ENCODE results near the gene ZNF831.
A peak's percentile ranks its signal among the peaks of the same experiment; 100 is the strongest.

Gene ZNF831

DNA sequence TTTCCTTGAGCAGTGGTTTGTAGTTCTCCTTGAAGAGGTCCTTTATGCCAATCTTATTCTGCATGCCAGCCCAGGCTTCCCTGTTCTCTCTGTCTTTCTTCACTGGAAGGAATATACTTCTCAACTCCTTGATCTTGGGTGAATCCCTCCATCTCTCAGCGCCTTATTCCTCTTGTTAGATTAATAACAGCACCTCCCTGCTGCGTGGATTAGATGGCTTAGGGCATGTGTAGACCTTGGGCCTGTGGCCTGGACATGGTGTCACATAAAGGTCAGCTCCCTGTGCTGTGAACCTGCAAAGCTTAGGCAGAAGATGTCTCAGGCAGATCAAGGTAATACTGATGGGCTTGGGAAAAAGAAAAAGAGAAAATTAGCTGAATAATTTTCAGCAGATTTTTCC, 18.3 kb downstream of the ZNF831 start:
- no peak for DNase-seq (ENCODE audit: low read depth)

DNA sequence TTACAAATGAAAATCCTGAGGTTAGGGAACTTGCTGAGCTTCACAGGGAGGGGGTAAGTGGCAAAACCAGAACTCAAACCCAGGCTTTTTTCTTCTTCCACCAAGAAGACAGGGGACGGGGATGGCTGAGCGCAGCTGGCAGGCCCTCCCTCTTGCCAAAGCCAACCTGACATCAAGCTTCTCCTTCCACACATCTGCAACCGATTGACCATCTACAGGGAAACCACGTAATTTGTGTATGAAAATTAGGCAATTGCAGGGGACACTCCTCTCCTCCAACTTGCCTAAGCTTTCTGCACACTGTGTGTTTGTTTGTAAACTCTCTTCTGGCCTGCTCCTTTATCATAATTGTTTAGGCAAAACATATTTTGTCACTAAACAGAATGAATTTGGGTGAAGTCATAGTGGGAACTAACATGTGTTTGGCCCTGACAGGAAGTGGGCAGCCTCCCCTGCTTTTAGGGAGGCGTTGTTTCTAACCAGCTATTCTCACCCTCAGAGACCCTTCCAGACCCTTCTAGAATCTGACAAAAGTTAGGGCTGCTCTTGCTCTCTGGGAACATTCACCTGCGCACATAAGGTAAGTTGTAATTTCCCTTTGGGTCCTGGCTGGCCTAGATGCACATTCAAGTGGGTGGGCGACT, 18.9 kb downstream of the ZNF831 start:
- DNase-seq (ENCODE audit: low read depth), result no peak

DNA sequence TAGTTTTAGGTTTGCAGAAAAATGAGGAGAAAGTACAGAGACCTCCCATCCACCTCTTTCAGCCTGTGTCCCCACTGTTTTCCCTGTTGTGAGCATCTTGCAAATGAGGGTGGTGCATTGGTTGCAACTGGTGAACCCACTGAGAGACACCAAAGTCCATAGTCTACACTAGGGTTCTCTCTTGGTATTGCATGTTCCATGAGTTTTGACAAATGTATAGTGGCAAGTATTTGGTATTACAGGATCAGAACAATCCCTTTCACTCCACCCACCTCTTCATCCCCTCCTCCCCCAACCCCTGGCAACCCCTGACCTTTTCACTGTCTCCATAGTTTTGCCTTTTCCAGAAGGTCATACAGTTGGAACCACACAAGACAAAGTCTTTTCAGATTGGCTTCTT, 20.1 kb downstream of the ZNF831 start:
- no peak for DNase-seq (ENCODE audit: low read depth)

DNA sequence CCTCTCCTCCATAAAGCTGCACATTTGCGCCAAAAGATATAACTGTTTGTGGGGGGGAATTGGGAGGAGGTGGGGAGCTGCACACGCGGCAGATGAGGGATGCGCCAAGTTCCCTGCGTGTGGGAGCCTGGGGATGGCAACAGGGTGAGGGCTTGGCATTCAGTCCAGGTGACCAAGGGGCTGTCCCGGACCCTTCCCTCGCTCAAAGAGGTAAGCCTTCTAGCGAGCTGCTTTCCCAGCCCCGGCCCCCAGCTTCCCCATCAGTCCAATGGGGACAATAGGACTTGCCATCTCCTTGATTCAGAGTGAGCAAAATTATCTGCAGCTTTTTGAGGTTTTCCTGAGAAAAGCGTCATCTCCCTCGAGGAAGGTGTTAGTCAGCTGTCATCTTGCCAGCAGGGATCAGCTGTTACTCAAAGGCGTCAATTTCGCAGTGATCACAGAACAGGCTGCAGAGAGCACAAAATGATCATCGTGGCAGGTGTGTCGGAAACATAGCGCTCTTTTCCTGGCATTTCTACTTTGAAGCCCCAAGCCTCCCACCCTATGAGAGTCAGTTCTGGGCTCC, 21.3 kb downstream of the ZNF831 start:
- DNase-seq (ENCODE audit: low read depth), result no peak

DNA sequence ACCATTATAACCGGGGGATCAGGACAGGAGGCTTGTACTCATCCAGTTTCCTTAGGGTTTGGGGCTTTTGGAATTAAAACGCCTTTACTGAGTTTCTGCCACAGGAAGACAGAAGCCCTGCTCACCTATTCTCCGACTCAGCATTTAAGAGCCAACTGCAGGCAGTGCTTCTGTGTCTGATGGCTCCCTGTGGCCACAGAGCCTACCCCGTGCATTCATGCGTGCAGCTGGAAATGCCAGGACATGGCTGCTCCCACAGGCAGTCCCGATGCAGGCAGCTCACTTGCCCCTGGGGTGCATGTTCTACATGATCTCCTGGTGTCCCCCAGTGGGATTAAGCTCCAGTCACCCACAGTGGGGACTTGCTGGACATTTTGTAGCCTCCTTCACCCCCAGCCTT, 22.2 kb downstream of the ZNF831 start:
- no peak for DNase-seq (ENCODE audit: low read depth)

DNA sequence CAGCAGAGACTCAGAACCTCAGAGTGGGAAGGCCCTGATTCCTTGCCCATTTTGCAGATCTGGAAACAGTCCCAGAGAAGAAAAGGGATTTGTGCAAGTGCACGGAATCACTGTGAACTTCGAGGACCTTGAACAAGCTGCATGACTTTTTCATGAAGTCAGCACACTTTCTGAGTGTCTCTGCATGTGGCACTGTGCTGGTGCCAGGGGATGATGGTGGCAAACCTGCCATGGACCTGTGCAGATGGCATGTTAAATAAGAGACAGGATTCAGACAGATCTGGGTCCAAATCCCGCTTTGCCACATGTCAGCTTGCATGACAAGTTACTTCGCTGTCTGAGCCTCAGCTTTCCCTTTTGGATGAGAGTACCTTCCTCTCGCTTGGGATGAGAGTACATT, 26.8 kb downstream of the ZNF831 start:
- DNase-seq (ENCODE audit: low read depth), result no peak

DNA sequence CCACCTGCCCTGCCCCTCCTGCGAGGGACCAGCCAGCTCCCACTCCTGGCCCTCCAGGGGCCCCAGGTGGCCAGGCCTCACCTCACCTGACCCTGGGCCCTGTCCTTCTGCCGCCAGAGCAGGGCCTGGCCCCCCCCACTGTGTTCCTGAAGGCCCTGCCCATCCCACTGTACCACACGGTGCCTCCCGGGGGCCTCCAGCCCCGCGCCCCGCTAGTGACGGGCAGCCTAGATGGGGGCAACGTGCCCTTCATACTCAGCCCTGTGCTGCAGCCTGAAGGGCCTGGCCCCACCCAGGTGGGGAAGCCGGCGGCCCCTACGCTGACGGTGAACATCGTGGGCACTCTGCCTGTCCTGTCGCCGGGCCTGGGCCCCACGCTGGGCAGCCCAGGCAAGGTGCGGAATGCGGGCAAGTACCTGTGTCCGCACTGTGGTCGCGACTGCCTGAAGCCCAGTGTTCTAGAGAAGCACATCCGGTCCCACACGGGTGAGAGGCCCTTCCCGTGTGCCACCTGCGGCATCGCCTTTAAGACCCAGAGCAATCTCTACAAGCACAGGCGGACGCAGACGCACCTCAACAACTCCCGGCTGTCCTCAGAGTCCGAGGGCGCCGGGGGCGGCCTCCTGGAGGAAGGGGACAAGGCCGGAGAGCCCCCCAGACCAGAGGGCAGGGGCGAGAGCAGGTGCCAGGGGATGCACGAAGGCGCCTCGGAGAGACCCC, 27.6 kb downstream of the ZNF831 start:
- no peak for DNase-seq (ENCODE audit: low read depth)

DNA sequence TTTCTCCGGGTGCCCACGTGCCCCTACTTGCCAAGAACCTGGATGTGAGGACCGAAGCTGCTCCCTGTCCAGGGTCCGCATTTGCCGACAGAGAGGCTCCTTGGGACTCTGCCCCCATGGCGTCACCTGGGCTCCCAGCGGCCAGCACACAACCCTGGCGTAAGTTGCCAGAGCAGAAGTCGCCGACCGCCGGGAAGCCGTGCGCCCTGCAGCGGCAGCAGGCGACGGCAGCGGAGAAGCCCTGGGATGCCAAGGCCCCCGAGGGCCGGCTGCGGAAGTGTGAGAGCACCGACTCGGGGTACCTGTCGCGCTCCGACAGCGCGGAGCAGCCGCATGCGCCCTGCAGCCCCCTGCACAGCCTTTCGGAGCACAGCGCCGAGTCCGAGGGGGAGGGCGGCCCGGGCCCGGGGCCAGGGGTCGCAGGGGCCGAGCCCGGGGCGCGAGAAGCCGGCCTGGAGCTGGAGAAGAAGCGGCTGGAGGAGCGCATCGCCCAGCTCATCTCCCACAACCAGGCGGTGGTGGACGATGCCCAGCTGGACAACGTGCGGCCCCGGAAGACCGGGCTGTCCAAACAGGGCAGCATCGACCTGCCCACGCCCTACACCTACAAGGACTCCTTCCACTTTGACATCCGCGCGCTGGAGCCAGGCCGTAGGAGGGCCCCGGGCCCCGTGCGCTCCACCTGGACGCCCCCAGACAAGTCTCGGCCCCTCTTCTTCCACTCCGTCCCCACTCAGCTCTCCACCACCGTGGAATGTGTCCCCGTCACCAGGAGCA, 28.3 kb downstream of the ZNF831 start:
- DNase-seq (ENCODE audit: low read depth), result no peak

DNA sequence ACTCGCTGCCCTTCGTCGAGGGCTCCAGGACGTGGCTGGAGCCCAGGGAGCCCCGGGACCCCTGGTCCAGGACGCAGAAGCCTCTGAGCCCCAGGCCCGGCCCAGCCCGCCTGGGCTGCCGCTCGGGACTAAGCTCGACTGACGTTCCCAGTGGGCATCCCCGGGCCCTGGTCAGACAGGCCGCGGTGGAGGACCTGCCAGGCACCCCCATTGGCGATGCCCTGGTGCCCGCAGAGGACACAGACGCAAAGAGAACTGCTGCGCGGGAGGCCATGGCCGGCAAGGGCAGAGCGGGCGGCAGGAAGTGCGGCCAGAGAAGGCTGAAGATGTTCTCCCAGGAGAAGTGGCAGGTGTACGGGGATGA, 28.9 kb downstream of the ZNF831 start:
- no peak for DNase-seq (ENCODE audit: low read depth)

DNA sequence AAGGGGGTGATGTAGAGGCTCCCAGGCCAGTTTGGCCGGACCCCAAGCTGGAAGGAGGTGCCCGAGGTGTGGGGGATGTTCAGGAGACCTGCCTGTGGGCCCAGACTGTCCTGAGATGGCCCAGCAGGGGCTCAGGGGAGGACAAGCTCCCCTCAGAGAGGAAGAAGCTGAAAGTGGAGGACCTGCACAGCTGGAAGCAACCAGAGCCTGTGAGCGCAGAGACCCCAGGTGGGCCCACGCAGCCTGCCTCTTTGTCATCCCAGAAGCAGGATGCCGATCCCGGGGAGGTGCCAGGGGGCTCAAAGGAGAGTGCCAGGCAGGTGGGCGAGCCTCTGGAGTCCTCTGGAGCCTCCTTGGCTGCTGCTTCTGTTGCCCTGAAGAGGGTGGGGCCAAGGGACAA, 29.7 kb downstream of the ZNF831 start:
- DNase-seq (ENCODE audit: low read depth), result no peak

DNA sequence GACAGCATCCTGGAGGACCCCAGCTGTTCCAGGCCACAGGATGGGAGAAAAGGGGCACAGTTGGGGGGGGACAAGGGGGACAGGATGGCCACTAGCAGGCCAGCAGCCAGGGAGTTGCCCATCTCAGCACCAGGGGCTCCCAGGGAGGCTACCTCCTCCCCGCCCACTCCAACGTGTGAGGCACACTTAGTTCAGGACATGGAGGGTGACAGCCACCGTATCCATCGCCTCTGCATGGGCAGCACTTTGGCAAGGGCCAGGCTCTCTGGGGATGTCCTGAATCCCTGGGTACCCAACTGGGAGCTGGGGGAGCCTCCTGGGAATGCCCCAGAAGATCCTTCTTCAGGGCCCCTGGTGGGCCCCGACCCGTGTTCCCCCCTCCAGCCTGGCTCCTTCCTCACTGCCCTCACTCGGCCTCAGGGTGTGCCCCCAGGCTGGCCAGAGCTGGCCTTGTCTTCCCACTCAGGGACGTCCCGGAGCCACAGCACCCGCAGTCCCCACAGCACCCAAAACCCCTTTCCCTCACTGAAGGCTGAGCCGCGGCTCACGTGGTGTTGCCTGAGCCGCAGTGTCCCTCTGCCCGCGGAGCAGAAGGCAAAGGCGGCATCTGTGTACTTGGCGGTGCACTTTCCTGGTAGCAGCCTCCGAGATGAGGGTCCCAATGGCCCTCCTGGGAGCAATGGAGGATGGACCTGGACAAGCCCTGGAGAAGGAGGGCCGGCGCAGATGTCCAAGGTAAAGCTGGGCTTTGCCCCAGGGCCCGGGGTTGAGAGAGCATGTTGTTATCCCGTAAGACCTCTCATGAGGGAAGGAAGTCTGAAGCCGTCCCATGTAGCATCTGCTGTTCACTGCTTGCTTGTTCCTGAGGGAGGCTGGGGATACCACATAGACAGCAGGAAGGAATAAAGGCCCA, 30.7 kb downstream of the ZNF831 start:
- DNase-seq (ENCODE audit: low read depth), result no peak

DNA sequence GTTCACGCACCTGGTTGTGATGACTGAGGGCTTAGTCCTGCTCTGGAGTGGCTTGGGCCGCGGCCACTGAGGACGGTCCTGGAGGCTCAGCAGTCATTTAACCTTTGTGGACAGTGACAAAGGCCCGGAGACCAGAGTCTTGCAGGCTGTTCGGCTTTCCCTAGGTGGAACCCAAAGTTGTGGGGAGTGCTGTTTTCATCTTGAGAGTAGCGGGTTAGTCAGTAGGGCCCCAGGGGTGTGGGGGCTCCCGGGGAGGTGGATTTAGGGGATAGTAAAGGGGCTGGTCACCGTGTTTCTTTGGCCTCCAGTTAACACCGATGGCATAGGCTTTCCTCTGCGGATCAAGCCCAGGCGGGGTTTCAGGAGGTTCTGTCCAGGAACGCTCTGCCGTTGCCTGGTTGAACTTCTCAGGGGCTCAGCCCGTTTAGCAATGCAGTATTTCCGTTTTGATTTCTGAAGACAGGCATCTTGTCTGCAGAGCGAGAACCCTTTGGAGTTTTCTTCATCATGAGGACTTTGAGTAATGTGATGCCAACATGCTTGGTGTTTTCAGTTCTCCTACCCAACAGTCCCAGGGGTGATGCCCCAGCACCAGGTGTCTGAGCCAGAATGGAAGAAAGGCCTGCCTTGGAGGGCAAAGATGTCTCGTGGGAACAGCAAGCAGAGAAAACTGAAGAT, 31.8 kb downstream of the ZNF831 start:
- no peak for DNase-seq (ENCODE audit: low read depth)

DNA sequence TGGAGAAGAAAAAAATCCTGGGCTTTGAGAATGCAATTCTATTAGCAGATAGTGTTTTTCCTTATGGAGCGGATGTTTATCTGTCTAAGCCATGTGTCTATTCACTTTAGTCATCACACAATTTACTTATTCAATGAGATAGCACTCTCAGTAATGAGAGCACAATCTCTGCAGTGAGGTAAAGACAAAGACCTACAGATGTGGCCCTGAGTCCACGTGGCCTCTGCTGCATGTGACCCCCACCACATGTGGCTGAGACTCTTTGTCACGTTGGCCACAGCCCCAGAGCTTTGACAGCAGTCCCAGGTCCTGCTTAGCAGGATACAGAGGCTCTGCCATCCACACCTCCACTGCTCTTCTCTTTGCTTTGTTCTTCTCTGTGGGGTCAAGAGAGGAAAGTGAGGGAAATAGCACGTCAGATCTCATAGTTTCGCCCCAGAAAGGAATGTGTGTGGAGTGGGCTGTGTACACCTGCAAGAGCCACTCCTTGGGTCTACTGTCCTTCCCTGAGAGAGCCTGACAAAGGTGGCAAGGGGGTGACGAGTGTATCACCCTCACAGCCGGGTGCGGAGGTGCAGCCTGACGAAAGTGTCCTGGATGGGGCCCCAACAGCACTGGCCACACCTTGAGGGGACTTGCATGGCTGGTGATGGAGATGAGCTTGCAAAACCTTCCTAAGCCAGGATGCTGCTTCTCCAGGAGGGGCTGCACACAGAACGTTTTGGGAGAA, 40.7 kb downstream of the ZNF831 start:
- DNase-seq (ENCODE audit: low read depth), result no peak

DNA sequence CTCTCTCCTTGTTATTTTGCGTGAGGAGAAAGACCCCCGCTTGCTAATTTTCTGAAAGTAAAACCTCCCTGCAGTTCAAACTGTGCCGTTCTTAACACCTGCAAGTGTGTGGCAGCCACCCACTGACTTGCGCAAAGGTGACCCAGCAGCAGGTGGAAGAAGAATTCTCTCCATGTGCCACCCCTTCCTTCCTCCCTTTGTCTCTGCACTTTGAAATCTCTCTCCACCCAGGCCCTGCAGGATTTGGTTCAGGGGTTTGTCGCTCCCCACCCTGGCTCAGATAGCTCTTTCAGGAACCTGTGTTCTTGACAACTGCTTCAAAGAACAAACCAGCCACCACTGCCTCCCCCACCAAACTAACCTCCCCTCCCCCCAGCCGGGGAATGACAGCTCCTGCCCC, 41.4 kb downstream of the ZNF831 start:
- DNase-seq (ENCODE audit: low read depth), result no peak

DNA sequence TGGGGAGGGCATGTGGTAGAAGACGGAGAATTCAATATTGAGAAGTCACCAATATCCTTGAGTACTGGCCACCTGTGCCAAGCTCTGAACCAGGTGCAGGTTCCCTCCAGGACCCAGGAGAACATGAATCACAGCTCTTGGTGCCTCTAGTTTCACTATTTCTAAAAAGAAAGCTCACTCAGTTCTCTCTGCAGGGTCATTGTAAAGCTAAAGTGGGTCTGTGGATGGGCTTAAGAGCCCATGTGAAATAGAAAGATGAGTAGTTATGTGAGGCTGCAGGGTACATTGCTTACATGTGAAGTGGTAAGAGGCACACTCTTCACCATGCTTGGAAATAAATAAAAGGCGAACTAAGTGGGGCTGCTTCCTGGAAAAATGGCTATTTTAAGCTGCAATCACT, 43.6 kb downstream of the ZNF831 start:
- DNase-seq (ENCODE audit: low read depth), result no peak

DNA sequence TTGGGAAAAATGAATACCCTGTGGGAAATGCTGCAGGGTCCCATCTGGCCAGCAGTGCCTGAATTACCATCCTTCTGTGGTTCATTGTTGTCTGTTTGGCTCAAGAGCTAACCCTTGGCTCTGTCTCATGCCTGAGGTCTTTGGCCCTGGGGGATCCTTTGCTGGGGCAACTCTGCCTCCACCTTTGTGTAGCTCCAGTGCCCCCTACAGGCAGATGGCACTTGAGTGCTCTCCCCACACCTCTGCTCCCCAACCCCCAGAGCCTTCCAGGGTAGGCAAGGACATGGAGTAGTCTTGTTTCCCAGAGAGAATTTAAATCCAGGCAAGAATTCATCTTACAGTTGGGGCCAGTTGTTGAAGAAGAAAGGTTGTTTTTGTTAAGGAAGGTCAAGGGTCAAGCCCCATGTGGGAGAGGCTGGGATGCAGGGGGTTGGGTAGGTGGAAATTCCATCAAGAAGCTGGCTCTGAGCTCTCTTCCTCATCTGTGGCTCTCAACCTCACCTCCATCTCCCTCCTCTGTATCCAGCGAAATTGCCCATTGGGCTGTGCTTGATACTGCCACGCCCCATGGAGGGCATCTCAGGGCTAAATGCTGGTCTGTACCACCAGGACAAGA, 44.2 kb downstream of the ZNF831 start:
- DNase-seq (ENCODE audit: low read depth), result peak; percentile 51

DNA sequence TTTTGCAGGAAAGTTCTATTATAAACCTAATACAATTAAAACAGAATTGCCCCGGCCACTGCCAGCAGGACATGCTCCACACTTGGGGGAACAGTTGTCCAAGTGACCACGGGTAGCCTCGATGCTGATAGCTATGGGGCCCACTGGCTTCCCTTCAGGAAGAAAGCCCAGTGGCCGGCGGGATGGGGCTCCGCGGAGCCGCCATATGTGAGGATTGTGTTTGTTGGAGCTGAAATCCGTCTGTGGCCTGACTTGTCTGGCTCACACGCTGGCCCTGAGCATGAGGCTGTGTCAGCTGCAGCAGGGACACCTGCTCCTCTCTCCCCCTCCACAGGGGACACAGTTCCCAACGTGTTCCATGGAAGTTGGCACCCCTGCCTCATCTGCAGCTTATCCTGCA, 46.6 kb downstream of the ZNF831 start:
- no peak for DNase-seq (ENCODE audit: low read depth)

DNA sequence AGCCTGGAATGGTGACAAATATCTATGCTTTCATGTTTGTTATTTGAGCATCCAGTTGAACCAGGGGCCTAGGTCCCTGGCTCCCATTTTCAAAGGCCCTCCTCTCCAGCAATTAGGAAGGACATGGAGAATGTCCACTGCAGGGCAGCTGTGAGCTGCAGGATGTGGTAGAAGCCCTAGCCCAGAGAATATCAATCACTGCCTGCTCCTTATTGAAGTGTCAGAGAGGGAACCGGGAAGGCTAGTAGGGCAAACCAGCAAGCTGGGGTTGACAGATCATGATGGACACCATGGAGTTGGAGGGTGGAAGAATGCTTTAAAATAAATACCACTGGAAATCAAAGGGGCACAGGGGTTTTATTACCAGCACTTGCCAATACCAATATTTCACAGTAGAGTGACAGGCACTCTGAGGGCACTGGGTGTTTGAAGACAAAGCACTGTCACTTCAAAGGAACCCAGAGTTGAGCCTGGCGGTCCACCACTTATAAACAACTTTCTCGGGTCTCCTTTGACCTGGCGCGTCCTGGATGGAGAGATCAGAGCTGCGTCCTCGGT, 47.7 kb downstream of the ZNF831 start:
- no peak for DNase-seq (ENCODE audit: low read depth)

DNA sequence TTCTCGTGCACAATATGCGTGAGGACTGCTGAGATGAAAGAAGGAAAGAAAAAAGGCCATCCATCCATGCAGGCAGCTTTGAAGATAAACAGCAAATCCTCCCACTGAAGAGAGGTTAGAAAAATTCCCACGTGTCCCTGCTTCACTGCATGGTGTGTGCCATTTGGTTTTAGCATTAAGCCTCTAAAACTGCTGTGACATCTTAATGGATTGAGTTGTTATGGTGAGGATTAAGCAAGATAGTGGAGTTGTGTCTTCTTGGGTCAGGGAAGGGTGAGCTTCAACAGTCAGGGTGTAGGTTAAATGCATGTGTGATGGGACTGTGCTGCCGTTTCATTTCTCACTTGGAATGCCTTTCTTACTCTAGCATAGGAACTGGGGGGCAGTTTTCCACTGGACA, 50.5 kb downstream of the ZNF831 start:
- DNase-seq (ENCODE audit: low read depth), result no peak
